ENCODE results near the gene ADRA1B.

GRCh38 chr5:159936686-159937329, 20.5 kb downstream of the ADRA1B start:
- TF ChIP-seq, protein P1, sequence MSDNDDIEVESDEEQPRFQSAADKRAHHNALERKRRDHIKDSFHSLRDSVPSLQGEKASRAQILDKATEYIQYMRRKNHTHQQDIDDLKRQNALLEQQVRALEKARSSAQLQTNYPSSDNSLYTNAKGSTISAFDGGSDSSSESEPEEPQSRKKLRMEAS (IDR thresholded peaks at IDR 0.05), result no peak
- no peak for TF ChIP-seq CEBPB (IDR thresholded peaks at IDR 0.05)
- TF ChIP-seq YY1 (IDR thresholded peaks at IDR 0.05; ENCODE audit: low read depth), result no peak
- TF ChIP-seq TCF12 (IDR thresholded peaks at IDR 0.05; ENCODE audit: low read depth), result no peak
- TF ChIP-seq, protein P2, sequence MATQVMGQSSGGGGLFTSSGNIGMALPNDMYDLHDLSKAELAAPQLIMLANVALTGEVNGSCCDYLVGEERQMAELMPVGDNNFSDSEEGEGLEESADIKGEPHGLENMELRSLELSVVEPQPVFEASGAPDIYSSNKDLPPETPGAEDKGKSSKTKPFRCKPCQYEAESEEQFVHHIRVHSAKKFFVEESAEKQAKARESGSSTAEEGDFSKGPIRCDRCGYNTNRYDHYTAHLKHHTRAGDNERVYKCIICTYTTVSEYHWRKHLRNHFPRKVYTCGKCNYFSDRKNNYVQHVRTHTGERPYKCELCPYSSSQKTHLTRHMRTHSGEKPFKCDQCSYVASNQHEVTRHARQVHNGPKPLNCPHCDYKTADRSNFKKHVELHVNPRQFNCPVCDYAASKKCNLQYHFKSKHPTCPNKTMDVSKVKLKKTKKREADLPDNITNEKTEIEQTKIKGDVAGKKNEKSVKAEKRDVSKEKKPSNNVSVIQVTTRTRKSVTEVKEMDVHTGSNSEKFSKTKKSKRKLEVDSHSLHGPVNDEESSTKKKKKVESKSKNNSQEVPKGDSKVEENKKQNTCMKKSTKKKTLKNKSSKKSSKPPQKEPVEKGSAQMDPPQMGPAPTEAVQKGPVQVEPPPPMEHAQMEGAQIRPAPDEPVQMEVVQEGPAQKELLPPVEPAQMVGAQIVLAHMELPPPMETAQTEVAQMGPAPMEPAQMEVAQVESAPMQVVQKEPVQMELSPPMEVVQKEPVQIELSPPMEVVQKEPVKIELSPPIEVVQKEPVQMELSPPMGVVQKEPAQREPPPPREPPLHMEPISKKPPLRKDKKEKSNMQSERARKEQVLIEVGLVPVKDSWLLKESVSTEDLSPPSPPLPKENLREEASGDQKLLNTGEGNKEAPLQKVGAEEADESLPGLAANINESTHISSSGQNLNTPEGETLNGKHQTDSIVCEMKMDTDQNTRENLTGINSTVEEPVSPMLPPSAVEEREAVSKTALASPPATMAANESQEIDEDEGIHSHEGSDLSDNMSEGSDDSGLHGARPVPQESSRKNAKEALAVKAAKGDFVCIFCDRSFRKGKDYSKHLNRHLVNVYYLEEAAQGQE (IDR thresholded peaks at IDR 0.05; ENCODE audit: low read depth), result no peak
- TF ChIP-seq TAF1 (IDR thresholded peaks at IDR 0.05; ENCODE audit: low read depth), result no peak
- no peak for TF ChIP-seq FOXM1 (IDR thresholded peaks at IDR 0.05; ENCODE audit: borderline replicate concordance, low read depth)
- no peak for TF ChIP-seq RAD21 (IDR thresholded peaks at IDR 0.05; ENCODE audit: low read depth)
- no peak for TF ChIP-seq EP300 (IDR thresholded peaks at IDR 0.05; ENCODE audit: borderline replicate concordance)
- no peak for TF ChIP-seq NFIC (IDR thresholded peaks at IDR 0.05)
- TF ChIP-seq CREB1 (IDR thresholded peaks at IDR 0.05; ENCODE audit: low read depth), result no peak
- TF ChIP-seq TEAD4 (IDR thresholded peaks at IDR 0.05), result no peak
- TF ChIP-seq EGR1 (IDR thresholded peaks at IDR 0.05), result no peak
- no peak for TF ChIP-seq ZBTB7A (IDR thresholded peaks at IDR 0.05; ENCODE audit: low read depth)
